SK-N-SH (cell line): ENCODE data around the gene DGLUCY. TPM values are rescaled to one million over a fixed set of nuclear protein-coding genes. Genes with fewer than 3 reads are reported as not detected.
"Not testable (repeated sequence)": the region's sequence is repeated elsewhere in the genome, so short reads cannot be mapped to it uniquely, and the experiment has no call there.

Experiments
- CTCF ChIA-PET: fragments of 300-600, 350-600 bp; formaldehyde crosslinking; extraction: SDS; loops from one replicate; lab custom pipeline; 2021; lab: Yijun Ruan, JAX
- POLR2A ChIA-PET: fragments of 350-600 bp; sonication (Branson Sonifier 250); formaldehyde crosslinking; extraction: SDS; loops from one replicate; lab custom pipeline; 2020; ENCODE audit warnings: antibody characterized with exemption, inconsistent platforms; lab: Yijun Ruan, JAX
- DNase-seq: peaks from one replicate; pipeline ENCODE4 v3.0.0; 2012
- H2AFZ ChIP-seq: fragments of 200-600 bp; sonication (generic); 2 replicates; pipeline ENCODE4 v1.8.1; 2016; ENCODE audit warnings: antibody characterized with exemption, mild to moderate bottlenecking, low read depth
- H3F3A ChIP-seq: fragments of 200-600 bp; sonication (generic); replicated peaks from 2 replicates; pipeline ENCODE3; 2016; ENCODE audit warnings: antibody characterized with exemption, mild to moderate bottlenecking; ENCODE audit not compliant: insufficient read depth
- H3K27ac ChIP-seq, 2 experiments: fragments of 200-500 bp in 1 of 2; fragments of 200-600 bp in 1 of 2; sonication (Bioruptor generic) in 1 of 2; sonication (generic), shearing (Covaris generic) in 1 of 2; 2 replicates each; pipeline versions ENCODE4 v1.5.1 to v1.6.1; 2014 to 2016; ENCODE audit warnings: low read depth in 2 of 2, inconsistent platforms in 1 of 2, low read length in 1 of 2, mild to moderate bottlenecking in 1 of 2, mixed read lengths in 1 of 2
- H3K27me3 ChIP-seq: fragments of 200-600 bp; sonication (generic), shearing (Covaris generic); 2 replicates; pipeline ENCODE4 v1.6.1; 2016; ENCODE audit warnings: mixed run types; ENCODE audit not compliant: insufficient read depth
- H3K36me3 ChIP-seq, 2 experiments: fragments of 200-500 bp in 1 of 2; fragments of 200-600 bp in 1 of 2; sonication (Bioruptor generic) in 1 of 2; sonication (generic) in 1 of 2; replicated peaks in 1 of 2; 2 replicates each; pipeline versions ENCODE3 to v1.5.1; 2014 to 2016; ENCODE audit warnings: low read length in 1 of 2, mild to moderate bottlenecking in 1 of 2; ENCODE audit not compliant: insufficient read depth in 2 of 2, control insufficient read depth in 1 of 2
- H3K4me1 ChIP-seq, 2 experiments: fragments of 200-500 bp in 1 of 2; fragments of 200-600 bp in 1 of 2; sonication (Bioruptor generic) in 1 of 2; sonication (generic), shearing (Covaris generic) in 1 of 2; 2 replicates each; pipeline versions ENCODE4 v1.5.1 to v1.6.1; 2014 to 2016; ENCODE audit warnings: low read depth in 1 of 2, low read length in 1 of 2, mixed run types in 1 of 2; ENCODE audit not compliant: insufficient read depth in 2 of 2, control insufficient read depth in 1 of 2
- H3K4me2 ChIP-seq: fragments of 200-600 bp; sonication (generic), shearing (Covaris generic); 2 replicates; pipeline ENCODE4 v1.6.1; 2017; ENCODE audit warnings: mixed run types
- H3K4me3 ChIP-seq, 2 experiments: fragments of 200-500 bp in 1 of 2; fragments of 200-600 bp in 1 of 2; sonication (Bioruptor generic) in 1 of 2; sonication (generic), shearing (Covaris generic) in 1 of 2; 2 replicates each; pipeline versions ENCODE4 v1.5.1 to v1.8.1; 2014 to 2016; ENCODE audit warnings: low read depth in 2 of 2, inconsistent platforms in 1 of 2, low read length in 1 of 2, mild to moderate bottlenecking in 1 of 2, mixed read lengths in 1 of 2, moderate library complexity in 1 of 2
- H3K79me2 ChIP-seq: fragments of 200-600 bp; sonication (generic); 2 replicates; pipeline ENCODE4 v1.8.1; 2017; ENCODE audit warnings: mild to moderate bottlenecking; ENCODE audit not compliant: insufficient read depth
- H3K9ac ChIP-seq: fragments of 200-600 bp; sonication (generic); 2 replicates; pipeline ENCODE4 v1.6.1; 2017; ENCODE audit warnings: mixed run types
- H3K9me2 ChIP-seq: fragments of 200-600 bp; sonication (generic); 2 replicates; pipeline ENCODE4 v1.6.1; 2017; ENCODE audit warnings: mixed run types
- H3K9me3 ChIP-seq: fragments of 200-600 bp; sonication (generic); 2 replicates; pipeline ENCODE4 v1.6.1; 2017; ENCODE audit warnings: mixed run types, mild to moderate bottlenecking, moderate library complexity
- H4K20me1 ChIP-seq: fragments of 200-600 bp; sonication (generic); 2 replicates; pipeline ENCODE4 v1.6.1; 2017; ENCODE audit warnings: mild to moderate bottlenecking, mixed run types; ENCODE audit not compliant: insufficient read depth
- EP300 ChIP-seq, 2 experiments: IDR thresholded peaks; 2 replicates each; pipeline versions ENCODE4 v1.4.0 to v1.6.1; 2012; ENCODE audit warnings: borderline replicate concordance in 1 of 2, low read depth in 1 of 2, low read length in 1 of 2
- MAX ChIP-seq: IDR thresholded peaks from 2 replicates; pipeline ENCODE4 v1.4.0; 2012; ENCODE audit warnings: low read depth
- TEAD4 ChIP-seq: IDR thresholded peaks from 2 replicates; pipeline ENCODE4 v1.4.0; 2012; ENCODE audit warnings: mild to moderate bottlenecking, borderline replicate concordance; ENCODE audit not compliant: insufficient read depth
- YY1 ChIP-seq: IDR thresholded peaks from 2 replicates; pipeline ENCODE4 v1.4.0; 2012; ENCODE audit warnings: low read depth, mild to moderate bottlenecking
- WGBS: methylation state at CpG from one replicate; pipeline ENCODE4 v1.1.6; 2017; ENCODE audit warnings: low lambda C conversion rate; 5-methylcytosine and 5-hydroxymethylcytosine counted together
- polyA plus RNA-seq, 3 experiments: library from polyadenylated mRNA; depleted of rRNA; stranded (reverse); fragments of >200 nt; gene quantifications; 2 replicates each; pipeline ENCODE4 v1.2.3, GENCODE V29; 2012

DGLUCY gene
- polyA plus RNA-seq, 1 of the 3 experiments (the other 2 are of a cell fraction) = 17.2 TPM

GRCh38 chr14:91090743-91091142 is 23.1 kb upstream of the DGLUCY start:
- DNase-seq = no peak
- Histone ChIP-seq H3K27ac (no peak overlapping the region), H3F3A (no peaks in the 10 kb centered on the region), H2AFZ (no peak overlapping the region), H3K9me3 (no peaks in the 10 kb centered on the region), H3K9me2 (no peaks in the 10 kb centered on the region), H3K4me2 (no peak overlapping the region), H3K27me3 (no peaks in the 10 kb centered on the region; the same call in 1 of the 2 replicates), H3K4me1 (peaks cover 0 to 8% of the 10 kb centered on the region in 2 experiments; a peak in 1 of 4 replicates), H3K4me3 (no peak overlapping the region), H4K20me1 (no peaks in the 10 kb centered on the region), H3K79me2 (no peaks in the 10 kb centered on the region), H3K9ac (no peak overlapping the region), H3K36me3 (no peaks in the 10 kb centered on the region)
- 17% methylated on average over 1 of the region's 1 CpG for WGBS
- TF ChIP-seq MAX = no peak
- TF ChIP-seq TEAD4 = no peak
- TF ChIP-seq YY1 = no peak
- ChIA-PET POLR2A (no interaction called here), CTCF (interaction anchor here (0.5 kb wide), 1 partner anchor 93 kb away, joined by 3 read pairs; no protein-coding TSS in a partner anchor)

GRCh38 chr14:91092073-91092472 is 21.8 kb upstream of the DGLUCY start:
- H3K4me1 ChIP-seq = peaks cover 0 to 8% of the 10 kb centered on the region in 2 experiments; a peak in 1 of 4 replicates
- 61% methylated on average over 3 of the region's 3 CpGs for WGBS
- DNase-seq = no peak
- H3K79me2 ChIP-seq = no peaks in the 10 kb centered on the region
- H3K36me3 ChIP-seq = no peaks in the 10 kb centered on the region
- no peak overlapping the region for H3K9ac ChIP-seq
- no peaks in the 10 kb centered on the region; the same call in 1 of the 2 replicates for H3K27me3 ChIP-seq
- no peaks in the 10 kb centered on the region for H3K9me2 ChIP-seq
- H4K20me1 ChIP-seq = no peaks in the 10 kb centered on the region
- H3K9me3 ChIP-seq = no peaks in the 10 kb centered on the region
- H2AFZ ChIP-seq = no peak overlapping the region
- H3F3A ChIP-seq = no peaks in the 10 kb centered on the region
- CTCF ChIA-PET = no interaction called here
- H3K4me2 ChIP-seq = no peak overlapping the region
- no peak overlapping the region for H3K4me3 ChIP-seq
- no peak overlapping the region for H3K27ac ChIP-seq
- no peak for TF ChIP-seq EP300 (IDR thresholded peaks at IDR 0.05; ENCODE audit: borderline replicate concordance in 1 of 2, low read depth in 1 of 2, low read length in 1 of 2)
- TF ChIP-seq, all 33 proteins: peak for 0
- POLR2A ChIA-PET = no interaction called here

- H3K27ac ChIP-seq, H3F3A ChIP-seq, POLR2A ChIA-PET, H3K9me3 ChIP-seq, H3K9me2 ChIP-seq, H3K9ac ChIP-seq, H3K79me2 ChIP-seq, H4K20me1 ChIP-seq, H3K36me3 ChIP-seq, H3K27me3 ChIP-seq, H2AFZ ChIP-seq, DNase-seq, H3K4me3 ChIP-seq, H3K4me2 ChIP-seq, H3K4me1 ChIP-seq: not testable (repeated sequence)
- WGBS = 59% methylated on average over 13 of the region's 14 CpGs
- CTCF ChIA-PET = interaction anchor here (1.1 kb wide), 1 partner anchor 12 kb away, joined by 3 read pairs; no protein-coding TSS in a partner anchor
These were observed 20.0 kb upstream of the DGLUCY start for GRCh38 chr14:91093743-91094472.
